GOT3 (cell line): ENCODE measurements around the gene CDK12.

Experiments used
- DNase-seq: peaks from one replicate; lab custom pipeline; 2025; ENCODE audit warnings: mixed read lengths; lab: John Stamatoyannopoulos, UW

Gene CDK12

DNA sequence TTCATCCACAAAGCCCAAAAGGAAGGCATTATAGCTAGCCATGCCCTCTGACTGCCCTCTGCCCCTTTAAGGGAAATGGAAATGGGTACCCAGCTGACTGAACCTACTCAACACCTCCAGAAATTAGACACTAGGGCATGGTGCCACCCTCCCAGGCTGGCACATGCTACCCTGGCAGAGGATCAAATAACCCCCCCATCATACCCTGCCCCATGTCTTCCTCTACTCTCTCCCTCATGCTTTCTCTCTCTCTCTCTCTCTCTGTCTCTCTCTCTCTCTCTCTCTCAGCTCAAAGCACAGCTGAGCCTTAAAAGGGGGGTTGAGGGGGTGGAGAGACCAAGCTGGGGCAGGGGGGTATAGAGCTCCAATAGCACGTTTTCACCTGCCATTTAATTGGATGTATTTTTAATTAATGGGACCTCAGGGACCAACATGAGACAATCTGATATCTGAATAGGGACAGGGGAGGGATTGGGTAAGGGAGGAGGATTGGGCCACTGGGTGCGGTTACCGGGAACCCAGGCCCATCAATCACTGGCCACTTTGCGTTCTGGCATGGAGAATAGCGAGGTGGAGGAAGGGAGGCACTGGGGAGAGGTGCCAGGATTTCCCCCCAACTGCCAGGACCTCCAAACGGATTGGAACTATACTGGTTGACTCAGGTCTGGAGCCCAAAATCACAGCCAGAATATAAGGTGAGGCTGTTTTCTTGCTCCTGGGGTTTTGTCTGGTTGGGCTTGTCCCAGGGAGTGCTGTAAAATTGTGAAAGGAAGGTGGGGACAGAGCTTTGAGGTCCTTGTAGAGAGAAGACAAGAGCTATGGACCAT, 88.7 kb downstream of the CDK12 start:
- DNase-seq: no peak

DNA sequence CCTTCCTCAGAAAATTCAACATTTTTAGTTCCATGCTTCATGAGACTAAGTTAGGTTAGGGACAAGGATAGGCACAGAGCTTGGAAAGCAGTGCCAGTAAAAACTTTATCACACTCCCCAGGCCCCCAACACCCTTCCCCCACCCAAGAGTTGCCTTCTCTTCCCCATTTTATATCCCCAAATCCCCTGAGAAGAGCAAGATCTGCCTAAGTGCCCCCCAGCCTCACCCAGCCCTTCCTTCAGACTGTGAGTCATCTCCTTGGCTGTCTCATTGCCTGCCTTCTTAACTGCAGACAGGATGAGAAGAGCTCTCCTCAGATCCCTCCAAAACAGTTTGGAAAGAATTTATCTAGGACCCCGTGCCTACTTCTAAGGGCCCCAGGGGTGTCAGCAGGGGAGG, 90.6 kb downstream of the CDK12 start:
- no peak for DNase-seq

GRCh38 chr17:39553341-39553945, 92.2 kb downstream of the CDK12 start:
- no peak for DNase-seq

DNA sequence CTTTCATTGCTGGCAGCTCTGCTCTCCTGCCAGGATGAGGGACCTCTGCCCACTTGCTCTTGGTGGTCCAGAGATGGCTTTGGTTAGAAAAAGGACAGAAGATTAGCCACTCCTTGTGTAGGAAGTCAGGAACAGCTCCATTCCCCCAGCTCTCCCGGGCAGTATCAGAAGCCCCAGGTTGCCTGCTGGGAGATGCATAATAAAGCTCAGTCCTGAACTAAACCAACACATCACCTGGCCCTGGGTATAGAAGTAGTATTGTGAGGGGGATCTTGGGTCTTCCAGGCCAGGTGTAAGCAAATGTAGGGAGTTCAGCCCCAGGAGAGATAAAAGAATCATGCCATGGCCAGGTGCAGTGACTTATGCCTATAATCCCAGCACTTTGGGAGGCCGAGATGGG, 94.1 kb downstream of the CDK12 start:
- DNase-seq: no peak

GRCh38 chr17:39556423-39556822, 95.1 kb downstream of the CDK12 start:
- no peak for DNase-seq

DNA sequence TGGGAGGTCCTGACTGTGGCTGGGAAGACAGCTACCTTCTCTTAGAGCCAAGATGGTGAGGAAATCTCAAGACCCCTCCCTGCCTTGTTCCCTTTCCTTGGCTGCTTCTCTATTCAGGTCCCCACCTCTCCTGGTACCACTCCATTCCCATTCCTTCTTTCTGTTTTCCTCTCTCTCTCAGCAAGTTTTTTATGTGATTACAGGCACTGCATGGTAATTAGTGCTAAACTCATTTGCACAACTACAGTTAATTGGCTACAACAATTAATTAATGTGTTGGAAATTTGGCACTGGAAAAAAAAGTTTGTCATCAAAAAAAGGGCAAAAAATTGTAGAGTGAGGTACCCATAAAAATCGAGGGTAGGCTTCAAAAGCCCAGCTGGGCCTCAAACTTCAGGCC, 101.1 kb downstream of the CDK12 start:
- no peak for DNase-seq

GRCh38 chr17:39562976-39563375, 101.7 kb downstream of the CDK12 start:
- DNase-seq: no peak

- no peak for DNase-seq
Measured at GRCh38 chr17:39563476-39563875, 102.2 kb downstream of the CDK12 start.

GRCh38 chr17:39564211-39564848, 103.0 kb downstream of the CDK12 start:
- no peak for DNase-seq

GRCh38 chr17:39566094-39566850, 105.0 kb downstream of the CDK12 start:
- no peak for DNase-seq

DNA sequence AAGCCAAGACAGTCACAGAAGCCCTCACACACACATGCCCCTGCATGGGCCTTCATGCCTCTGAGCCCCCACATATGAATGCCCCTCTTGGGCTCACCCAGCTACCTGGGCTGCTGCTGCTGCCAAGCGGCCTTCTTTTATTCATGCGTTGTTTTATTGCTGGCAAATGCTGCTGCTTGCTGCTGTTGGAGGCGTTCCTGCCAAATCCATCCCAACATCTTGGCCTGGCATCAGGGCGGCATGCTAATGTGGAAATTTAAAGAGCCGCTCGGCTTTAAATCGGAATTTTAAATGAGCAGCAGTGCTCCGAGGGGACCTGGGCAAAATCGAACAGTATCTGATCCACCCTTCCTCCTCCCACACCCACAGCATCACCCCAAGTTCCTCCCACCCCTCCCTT, 107.4 kb downstream of the CDK12 start:
- DNase-seq: no peak

DNA sequence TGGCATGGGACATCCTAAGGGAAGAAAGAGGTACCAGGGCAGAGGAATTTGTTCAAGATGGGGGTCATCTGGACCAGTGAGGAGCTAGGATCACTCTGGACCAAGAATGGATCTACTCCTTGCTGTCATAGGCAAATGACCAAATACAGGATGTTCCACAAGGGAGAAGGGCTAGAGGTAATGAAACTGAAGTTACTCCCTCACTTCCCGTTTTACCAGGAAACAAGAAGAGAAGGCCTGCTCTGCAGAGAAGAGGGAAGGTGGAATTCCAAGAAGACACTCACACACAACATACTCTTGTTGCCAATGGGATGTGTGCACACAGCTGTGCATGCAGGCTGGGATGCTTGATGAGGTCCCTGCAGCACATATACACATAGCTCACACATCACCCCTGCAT, 107.8 kb downstream of the CDK12 start:
- no peak for DNase-seq

GRCh38 chr17:39572121-39572520, 110.8 kb downstream of the CDK12 start:
- DNase-seq: no peak

DNA sequence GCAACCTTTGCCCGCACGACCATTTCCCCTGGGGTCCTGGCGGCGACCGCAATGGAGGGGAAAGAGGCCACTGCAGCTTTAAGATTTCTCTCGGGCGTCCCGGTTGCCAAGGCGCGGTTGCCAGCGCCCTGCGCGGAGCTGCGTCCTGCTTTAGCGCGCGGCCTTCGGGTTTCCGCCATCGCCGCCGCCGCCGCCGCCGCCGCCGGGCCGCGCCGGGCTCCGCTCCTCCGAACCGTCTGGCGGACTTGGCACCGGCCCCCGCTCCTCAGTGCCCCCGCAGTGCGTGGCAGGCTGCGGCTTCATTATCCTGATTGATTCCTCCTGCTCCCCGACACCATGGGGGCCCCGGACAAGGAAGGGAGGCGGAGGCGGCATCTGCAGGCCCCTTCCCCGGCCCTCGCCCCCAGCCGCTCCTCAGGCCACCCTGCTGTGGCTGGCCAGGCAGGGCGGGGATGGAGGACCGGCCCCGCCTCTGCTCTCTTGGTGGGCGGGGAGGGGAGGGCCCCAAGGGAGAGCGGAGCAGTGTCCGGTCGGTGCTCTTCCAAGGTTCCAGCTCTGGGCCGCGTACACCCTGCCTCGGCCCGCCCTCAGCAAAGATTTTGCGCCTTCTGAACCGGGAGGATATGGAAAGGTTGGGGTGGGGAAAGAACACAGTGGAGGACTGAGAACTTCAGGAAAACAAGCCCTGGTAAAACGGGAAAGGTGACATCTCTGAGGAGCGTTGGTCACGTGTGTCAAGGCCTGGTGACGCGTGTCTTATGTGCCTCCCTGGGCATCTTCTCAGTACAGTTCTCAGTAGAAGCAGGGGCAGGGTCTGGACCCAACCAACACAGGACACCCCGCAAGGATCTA, 112.4 kb downstream of the CDK12 start:
- peak; percentile 38 for DNase-seq

GRCh38 chr17:39576187-39576586, 114.9 kb downstream of the CDK12 start:
- DNase-seq: no peak

DNA sequence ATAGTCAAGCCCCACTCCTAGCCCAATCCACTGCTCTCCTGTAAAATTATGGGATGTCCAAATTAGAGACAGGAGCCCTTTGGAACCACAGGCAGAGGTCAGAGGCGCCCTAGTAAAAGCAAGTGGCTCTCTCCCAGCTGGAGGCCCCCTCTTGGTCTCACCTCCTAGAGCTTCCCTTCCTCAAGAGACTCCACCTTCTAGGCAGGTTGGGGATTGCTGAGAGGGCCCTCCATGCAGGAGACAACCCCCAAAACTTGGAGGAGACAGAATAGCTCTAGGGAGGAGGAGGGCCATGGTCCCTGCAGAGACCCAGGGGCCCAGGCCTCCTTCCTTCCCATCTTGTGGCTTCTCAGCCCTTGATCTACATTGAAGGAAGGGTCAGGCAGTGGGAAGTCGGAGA, 117.0 kb downstream of the CDK12 start:
- no peak for DNase-seq

GRCh38 chr17:39579318-39580081, 118.2 kb downstream of the CDK12 start:
- no peak for DNase-seq

- DNase-seq: no peak
Measured at GRCh38 chr17:39580082-39580468, 118.8 kb downstream of the CDK12 start.

DNA sequence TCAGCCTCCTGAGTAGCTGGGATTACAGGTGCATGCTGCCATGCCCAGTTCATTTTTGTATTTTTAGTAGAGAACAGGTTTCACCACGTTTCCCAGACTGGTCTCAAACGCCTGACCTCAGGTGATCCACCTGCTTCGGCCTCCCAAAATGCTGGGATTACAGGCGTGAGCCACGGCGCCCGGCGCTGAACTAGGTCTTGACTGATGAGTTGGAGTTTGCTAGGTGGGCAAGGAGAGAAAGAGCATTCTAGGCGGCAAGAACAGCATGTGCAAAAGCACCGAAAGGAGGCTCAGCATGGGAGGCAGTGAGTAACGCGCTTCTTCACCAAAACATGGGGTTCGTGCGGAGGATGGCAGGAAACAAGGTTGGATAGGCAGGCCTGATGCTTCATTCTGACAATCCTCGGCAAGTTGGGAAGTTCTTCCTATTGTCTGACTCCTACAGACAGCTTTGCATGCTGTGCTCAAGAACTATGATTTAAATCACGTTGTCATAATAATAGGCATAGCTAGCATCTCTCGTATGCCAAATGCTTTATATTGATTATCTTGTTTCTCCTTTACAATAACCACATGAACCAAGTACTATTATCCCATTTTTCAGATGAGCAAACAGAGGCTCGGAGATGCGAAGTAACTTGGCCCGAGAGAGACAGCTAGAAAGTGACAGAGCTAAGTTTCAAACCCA, 119.9 kb downstream of the CDK12 start:
- DNase-seq: no peak

DNA sequence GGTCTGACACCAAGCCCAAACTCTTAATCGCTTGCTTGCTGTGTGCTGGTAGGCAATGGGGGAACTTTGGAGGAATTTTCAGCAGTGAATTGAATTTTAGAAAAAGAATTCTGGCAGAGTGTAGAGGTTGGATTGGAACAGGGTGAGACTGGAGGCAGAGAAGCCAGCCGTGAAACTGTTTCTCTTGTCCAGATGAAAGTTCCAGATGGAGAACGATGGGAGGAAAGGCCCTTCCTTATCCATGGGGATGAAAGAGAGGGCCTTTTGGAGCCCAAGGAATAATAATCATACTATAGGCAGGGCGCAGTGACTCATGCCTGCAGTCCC, 120.4 kb downstream of the CDK12 start:
- DNase-seq: no peak
